Liver (tissue), 3 donors: ENCODE results near the gene SYNGR2.

Experiments used
- ATF3 ChIP-seq: IDR thresholded peaks from 2 replicates; pipeline ENCODE4 v1.6.1; 2016; ENCODE audit warnings: antibody characterized with exemption
- CTCF ChIP-seq: fragments of 150-350 bp; IDR thresholded peaks from 2 replicates; pipeline ENCODE4 v1.5.1; 2017; ENCODE audit warnings: improper control_type of control experiment, low read depth, low read length; ENCODE audit not compliant: missing input control
- EGR1 ChIP-seq, 2 donors: IDR thresholded peaks; 2 replicates each; pipeline ENCODE4 v1.6.1; 2016 to 2018; ENCODE audit warnings: antibody characterized with exemption in 2 of 2, low read depth in 2 of 2
- GABPA ChIP-seq, 2 donors: IDR thresholded peaks in 1 of 2; conservative IDR thresholded peaks in 1 of 2; 2 replicates each; pipeline ENCODE4 v1.6.1; 2016; ENCODE audit warnings: antibody characterized with exemption in 2 of 2, mild to moderate bottlenecking in 1 of 2, moderate library complexity in 1 of 2
- JUND ChIP-seq, 2 donors: IDR thresholded peaks; 2 replicates each; pipeline ENCODE4 v1.6.1; 2016; ENCODE audit warnings: antibody characterized with exemption in 2 of 2
- MAX ChIP-seq: IDR thresholded peaks from 2 replicates; pipeline ENCODE4 v1.6.1; 2016; ENCODE audit warnings: antibody characterized with exemption
- NR2F2 ChIP-seq: IDR thresholded peaks from 2 replicates; pipeline ENCODE4 v1.6.1; 2016; ENCODE audit warnings: antibody characterized with exemption
- REST ChIP-seq: IDR thresholded peaks from 2 replicates; pipeline ENCODE4 v1.6.1; 2016; ENCODE audit warnings: antibody characterized with exemption, mild to moderate bottlenecking
- RXRA ChIP-seq, 2 donors: IDR thresholded peaks; 2 replicates each; pipeline ENCODE4 v1.6.1; 2017 to 2018; ENCODE audit warnings: antibody characterized with exemption in 2 of 2, mild to moderate bottlenecking in 1 of 2
- SP1 ChIP-seq: IDR thresholded peaks from 2 replicates; pipeline ENCODE4 v1.6.1; 2018; ENCODE audit warnings: antibody characterized with exemption, mild to moderate bottlenecking
- TAF1 ChIP-seq: conservative IDR thresholded peaks from 2 replicates; pipeline ENCODE4 v1.6.1; 2016; ENCODE audit warnings: antibody characterized with exemption, mild to moderate bottlenecking
- YY1 ChIP-seq: IDR thresholded peaks from 2 replicates; pipeline ENCODE4 v1.6.1; 2016; ENCODE audit warnings: antibody characterized with exemption, mild to moderate bottlenecking
- ZBTB33 ChIP-seq: IDR thresholded peaks from 2 replicates; pipeline ENCODE4 v1.6.1; 2016; ENCODE audit warnings: antibody characterized with exemption
- donor health status: healthy.
- donor health status: healthy.

GRCh38 chr17:78183916-78184315 lies 15.5 kb downstream of the SYNGR2 start:
- TF ChIP-seq CTCF (no peak), MAX (no peak), REST (no peak), NR2F2 (no peak), YY1 (no peak), SP1 (no peak), RXRA (IDR thresholded peaks at IDR 0.05) (no peak), TAF1 (no peak), GABPA (IDR thresholded peaks at IDR 0.05 in 1 of 2, conservative IDR thresholded peaks at IDR 0.05 in 1 of 2) (no peak), EGR1 (IDR thresholded peaks at IDR 0.05; ENCODE audit: low read depth in 2 of 2) (no peak), ZBTB33 (no peak), ATF3 (no peak), JUND (IDR thresholded peaks at IDR 0.05) (no peak)
